GM12878 (cell line): ENCODE data around the gene ST7. TPM values are rescaled to one million over a fixed set of nuclear protein-coding genes. Genes with fewer than 3 reads are reported as not detected.

Source experiments
- ATAC-seq: fragments of 200-7000 bp; cut with Tn5 transposase; 3 replicates; pipeline ENCODE4 v1.9.1; 2020; ENCODE audit warnings: mild to moderate bottlenecking, moderate library complexity
- BruUV-seq: library from RNA; stranded (reverse); fragments of 400-500 nt; replicated peaks from 2 replicates; lab custom pipeline; 2021; lab: Mats Ljungman, UMichigan
- CTCF ChIA-PET: fragments of 300-600 bp; sonication (Branson Sonifier 250); formaldehyde crosslinking; extraction: SDS; loops from one replicate; lab custom pipeline; 2021; ENCODE audit warnings: inconsistent platforms; lab: Yijun Ruan, JAX
- POLR2A ChIA-PET: fragments of 350-600 bp; formaldehyde crosslinking; extraction: SDS; loops from one replicate; lab custom pipeline; 2021; ENCODE audit warnings: inconsistent platforms; lab: Charles Lee
- RAD21 ChIA-PET: fragments of 300-600 bp; sonication (Branson Sonifier 250); formaldehyde crosslinking; loops from one replicate; lab custom pipeline; 2023; ENCODE audit warnings: antibody characterized with exemption; ENCODE audit not compliant: unreplicated experiment; lab: Charles Lee
- SMC1A ChIA-PET: fragments of 300-600 bp; sonication (Branson Sonifier 250); formaldehyde crosslinking; loops from one replicate; lab custom pipeline; 2023; ENCODE audit not compliant: unreplicated experiment, uncharacterized antibody; lab: Charles Lee
- DNase-seq: peaks from one replicate; pipeline ENCODE4 v3.0.0-alpha.2; 2011; ENCODE audit warnings: low read depth, low spot score
- FAIRE-seq: peaks from 3 replicates; lab custom pipeline; 2011; peaks lifted over from hg19 to GRCh38; lab: Jason Lieb, UNC
- H2AFZ ChIP-seq: 2 replicates; pipeline ENCODE4 v1.6.0; 2011; ENCODE audit warnings: low read depth, low read length, control low read depth; ENCODE audit not compliant: control insufficient read depth
- H3K27ac ChIP-seq: 2 replicates; pipeline ENCODE4 v1.5.1; 2011; ENCODE audit warnings: control low read depth; ENCODE audit not compliant: control insufficient read depth, insufficient read depth
- H3K27me3 ChIP-seq, 2 experiments: replicated peaks in 1 of 2; 2 replicates each; pipeline versions ENCODE4 v1.6.0 to v1.6.1; 2011; ENCODE audit warnings: low read length in 1 of 2; ENCODE audit not compliant: control insufficient read depth in 2 of 2, insufficient read depth in 2 of 2
- H3K36me3 ChIP-seq, 2 experiments: 2 replicates each; pipeline ENCODE4 v1.5.1; 2011; ENCODE audit warnings: low read length in 1 of 2; ENCODE audit not compliant: control insufficient read depth in 2 of 2, insufficient read depth in 2 of 2
- H3K4me1 ChIP-seq: 2 replicates; pipeline ENCODE4 v1.6.1; 2011; ENCODE audit warnings: mild to moderate bottlenecking, low read length, moderate library complexity, mixed read lengths; ENCODE audit not compliant: control insufficient read depth, insufficient read depth
- H3K4me2 ChIP-seq: 2 replicates; pipeline ENCODE4 v1.6.0; 2011; ENCODE audit warnings: control low read depth; ENCODE audit not compliant: control insufficient read depth, insufficient read depth
- H3K4me3 ChIP-seq: fragments of 200-600 bp; sonication (generic); 2 replicates; pipeline ENCODE4 v1.5.1; 2016
- H3K79me2 ChIP-seq: 2 replicates; pipeline ENCODE4 v1.6.0; 2011; ENCODE audit warnings: low read length; ENCODE audit not compliant: control insufficient read depth, insufficient read depth
- H3K9ac ChIP-seq: 2 replicates; pipeline ENCODE4 v1.8.0; 2011; ENCODE audit warnings: low read length, control low read depth, mixed read lengths; ENCODE audit not compliant: control insufficient read depth, insufficient read depth
- H3K9me3 ChIP-seq: replicated peaks from 3 replicates; pipeline ENCODE4 v1.5.1; 2011; ENCODE audit warnings: mild to moderate bottlenecking, low read length; ENCODE audit not compliant: control insufficient read depth, insufficient read depth
- H4K20me1 ChIP-seq: 2 replicates; pipeline ENCODE4 v1.6.0; 2011; ENCODE audit not compliant: control insufficient read depth, insufficient read depth
- BRCA1 ChIP-seq: IDR thresholded peaks from 2 replicates; pipeline ENCODE4 v1.6.1; 2011; ENCODE audit warnings: low read depth, low read length, improper control_type of control experiment
- ETV6 ChIP-seq, 2 experiments: fragments of 450-650 bp in 1 of 2; IDR thresholded peaks in 1 of 2; conservative IDR thresholded peaks in 1 of 2; 2 replicates each; pipeline ENCODE4 v1.6.1; 2014; ENCODE audit warnings: antibody characterized with exemption in 1 of 2, borderline replicate concordance in 1 of 2, low read depth in 1 of 2, mild to moderate bottlenecking in 1 of 2, moderate library complexity in 1 of 2
- IKZF2 ChIP-seq, 2 experiments: fragments of 450-650 bp; IDR thresholded peaks; 2 replicates each; pipeline ENCODE4 v1.6.1; 2017; ENCODE audit warnings: mild to moderate bottlenecking in 2 of 2, moderate library complexity in 2 of 2
- JUNB ChIP-seq: IDR thresholded peaks from 2 replicates; pipeline ENCODE4 v1.6.1; 2016; ENCODE audit warnings: antibody characterized with exemption, mild to moderate bottlenecking
- POLR2AphosphoS5 ChIP-seq: IDR thresholded peaks from 2 replicates; pipeline ENCODE4 v1.6.1; 2011; ENCODE audit warnings: mild to moderate bottlenecking, low read length, inconsistent platforms
- RCOR1 ChIP-seq: conservative IDR thresholded peaks from 2 replicates; pipeline ENCODE4 v1.6.1; 2012; ENCODE audit warnings: low read depth, low read length, improper control_type of control experiment
- SMC3 ChIP-seq: IDR thresholded peaks from 2 replicates; pipeline ENCODE4 v1.6.1; 2011; ENCODE audit warnings: low read length, improper control_type of control experiment, borderline replicate concordance
- TCF12 ChIP-seq: IDR thresholded peaks from 2 replicates; pipeline ENCODE4 v1.6.1; 2011; ENCODE audit warnings: low read depth, mild to moderate bottlenecking, low read length
- ZBTB33 ChIP-seq: fragments of 450-650 bp; IDR thresholded peaks from 2 replicates; pipeline ENCODE4 v1.6.1; 2017; ENCODE audit warnings: mild to moderate bottlenecking
- WGBS: methylation state at CpG from one replicate; pipeline ENCODE4 v1.1.6; 2016; ENCODE audit warnings: low lambda C conversion rate; ENCODE audit not compliant: insufficient replicate concordance, insufficient coverage; ENCODE audit errors: missing lambda C conversion rate; 5-methylcytosine and 5-hydroxymethylcytosine counted together
- in situ Hi-C: fragments of 300-500 bp; cut with MboI; formaldehyde crosslinking; loops from 9 replicates; pipeline ENCODE4 v1.14.3; 2018; ENCODE audit warnings: mixed read lengths
- intact Hi-C: fragments of 100-400 bp; cut with micrococcal nuclease; formaldehyde crosslinking; loops from one replicate; pipeline ENCODE4 v1.14.2; 2022; ENCODE audit not compliant: unreplicated experiment
- polyA plus RNA-seq, 11 experiments: library from polyadenylated mRNA; depleted of rRNA in 4 of 11; unstranded in 6 of 11; stranded (reverse) in 5 of 11; fragments of >200 nt; fragmentation: Nextera tagmentation in 4 of 11; fragmentation: Illumina TruSeq in 1 of 11; extraction: Ambion mirVana in 4 of 11; extraction: Trizol in 1 of 11; gene quantifications; 1 replicate in 1 of 11; 2 replicates in 10 of 11; pipeline versions ENCODE4 v1.2.1 to v1.2.3, GENCODE V29; 2011 to 2016; ENCODE audit warnings: inconsistent platforms in 2 of 11, missing spikeins in 2 of 11, low read depth in 1 of 11
- total RNA-seq, 4 experiments: library from RNA; depleted of rRNA in 3 of 4; stranded (reverse); fragments of >200 nt in 3 of 4; fragmentation: Illumina TruSeq in 1 of 4; extraction: Trizol in 1 of 4; gene quantifications; 2 replicates each; pipeline versions ENCODE4 v1.2.1 to v1.2.3, GENCODE V29; 2013 to 2021

ST7 gene
- total and polyA plus RNA-seq, 10 of the 15 experiments (the other 5 are each of a cell fraction or from before 2014, with no cell fraction given) = 27.7 to 76.4 (median 53.6) TPM

- Histone ChIP-seq H4K20me1 (no peaks in the 10 kb centered on the region), H3K4me3 (no peak overlapping the region), H3K4me2 (no peak overlapping the region), H2AFZ (no peak overlapping the region), H3K4me1 (no peaks in the 10 kb centered on the region), H3K27me3 (no peaks in the 10 kb centered on the region), H3K27ac (no peak overlapping the region), H3K36me3 (peaks cover 6 to 32% of the 10 kb centered on the region in 2 experiments), H3K9me3 (no peaks in the 10 kb centered on the region; the same call in 1 of the 3 replicates), H3K9ac (no peak overlapping the region), H3K79me2 (no peaks in the 10 kb centered on the region)
- ATAC-seq (no peak), FAIRE-seq (peak; percentile 18), DNase-seq (no peak)
- WGBS = 83% methylated on average over 4 of the region's 4 CpGs
- no peak for TF ChIP-seq BRCA1
- peak; percentile 85; the same call in 1 of the 2 replicates for TF ChIP-seq ZBTB33
- no peak for TF ChIP-seq TCF12
- TF ChIP-seq IKZF2 (IDR thresholded peaks at IDR 0.05) = 0 out of 4 replicates have a peak, but pooled peaks of 1 of the 2 experiments have one; percentile 11
- peak; percentile 64 for TF ChIP-seq JUNB
- TF ChIP-seq RCOR1 = no peak
- peak in 1 of 2 experiments; percentile 90; a peak in 2 of 4 replicates for TF ChIP-seq ETV6 (conservative IDR thresholded peaks at IDR 0.05 in 1 of 2, IDR thresholded peaks at IDR 0.05 in 1 of 2; ENCODE audit: borderline replicate concordance in 1 of 2, low read depth in 1 of 2)
- TF ChIP-seq POLR2AphosphoS5 = no peak
- no peak for TF ChIP-seq SMC3
- ChIA-PET SMC1A (no interaction called here), POLR2A (no interaction called here), CTCF (no interaction called here), RAD21 (no interaction called here)
- in situ Hi-C loops (no loop called here), intact Hi-C loops (no loop called here)
- BruUV-seq = no TSS peak
These were observed 242.2 kb downstream of the ST7 start for GRCh38 chr7:117195361-117196029.
